Measurements from ENCODE around the gene TMEM151A. TPM values are rescaled to one million over a fixed set of nuclear protein-coding genes. Genes with fewer than 3 reads are reported as not detected.

The TMEM151A gene
- total and polyA plus RNA-seq, 11 donors: 0.08 to 7.9 (median 0.12) TPM; not detected in 5

DNA sequence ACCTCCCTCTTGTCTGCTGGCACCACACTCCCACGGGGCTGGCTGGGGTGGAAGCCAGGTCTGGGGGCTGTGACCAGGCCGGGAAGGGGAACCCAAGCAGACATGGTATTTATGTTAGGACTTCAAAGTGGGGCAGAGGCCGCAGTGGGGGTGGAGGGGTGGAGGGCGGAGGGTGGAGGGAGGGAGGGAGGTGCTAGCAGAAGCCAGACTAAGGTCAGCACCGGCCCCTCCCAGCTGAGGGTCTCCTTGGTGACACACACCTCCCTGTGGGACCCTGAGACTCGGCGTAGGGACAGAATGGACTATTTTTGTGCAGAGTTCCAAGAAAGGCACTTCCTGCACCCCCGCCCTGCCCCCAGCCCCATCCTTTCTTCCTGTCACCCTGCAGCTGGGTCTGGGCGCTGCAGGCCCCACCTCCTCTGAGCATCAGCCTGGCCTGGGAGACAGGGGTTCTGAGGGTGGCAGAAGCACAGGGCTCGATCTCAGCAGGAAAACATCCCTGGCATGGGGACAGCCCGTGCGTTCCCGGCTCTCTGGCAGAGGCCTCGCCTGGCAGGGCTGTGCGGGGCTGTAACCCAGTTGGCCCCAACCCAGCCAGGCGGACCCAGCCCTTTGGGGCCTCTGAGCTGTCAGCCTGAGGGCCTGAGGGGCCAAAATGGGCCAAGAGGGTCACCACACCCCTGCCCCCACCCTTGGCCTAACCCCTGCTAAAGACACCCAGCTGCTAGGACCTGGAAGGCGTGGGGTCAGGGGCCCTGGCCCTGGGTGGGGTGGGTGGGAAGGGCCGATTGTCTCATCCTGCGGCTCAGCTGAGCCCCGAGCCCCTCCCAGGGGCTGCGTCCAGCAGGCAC, 34.8 kb downstream of the TMEM151A start:
- Histone ChIP-seq H3K36me3 (no peaks in the 10 kb centered on the region), H3K9me3 (no peaks in the 10 kb centered on the region), H3K27ac (peak overlapping the region; percentile 25 to 86 (median 76)), H3K27me3 (no peaks in the 10 kb centered on the region), H3K4me1 (peaks cover 4 to 47% (median 32%) of the 10 kb centered on the region in 12 donors), H3K4me3 (peak overlapping the region in 1 of 12 donors; percentile 3)
- WGBS, 4 donors: 27 to 48% (median 34%) methylated on average over 12 to 21 of the region's 21 CpGs
- ATAC-seq (peak; percentile 57 to 87 (median 73)), DNase-seq (peak; percentile 76 to 87 (median 84))
- TF ChIP-seq CTCF (IDR thresholded peaks at IDR 0.05): no peak
- TF ChIP-seq POLR2A (IDR thresholded peaks at IDR 0.05): no peak
- intact Hi-C loops (cut with DNase I): loop anchor here in 2 of 10 donors (1.0 to 5.0 kb wide), 2 partner anchors 14 to 61 kb away; no protein-coding TSS in a partner anchor

DNA sequence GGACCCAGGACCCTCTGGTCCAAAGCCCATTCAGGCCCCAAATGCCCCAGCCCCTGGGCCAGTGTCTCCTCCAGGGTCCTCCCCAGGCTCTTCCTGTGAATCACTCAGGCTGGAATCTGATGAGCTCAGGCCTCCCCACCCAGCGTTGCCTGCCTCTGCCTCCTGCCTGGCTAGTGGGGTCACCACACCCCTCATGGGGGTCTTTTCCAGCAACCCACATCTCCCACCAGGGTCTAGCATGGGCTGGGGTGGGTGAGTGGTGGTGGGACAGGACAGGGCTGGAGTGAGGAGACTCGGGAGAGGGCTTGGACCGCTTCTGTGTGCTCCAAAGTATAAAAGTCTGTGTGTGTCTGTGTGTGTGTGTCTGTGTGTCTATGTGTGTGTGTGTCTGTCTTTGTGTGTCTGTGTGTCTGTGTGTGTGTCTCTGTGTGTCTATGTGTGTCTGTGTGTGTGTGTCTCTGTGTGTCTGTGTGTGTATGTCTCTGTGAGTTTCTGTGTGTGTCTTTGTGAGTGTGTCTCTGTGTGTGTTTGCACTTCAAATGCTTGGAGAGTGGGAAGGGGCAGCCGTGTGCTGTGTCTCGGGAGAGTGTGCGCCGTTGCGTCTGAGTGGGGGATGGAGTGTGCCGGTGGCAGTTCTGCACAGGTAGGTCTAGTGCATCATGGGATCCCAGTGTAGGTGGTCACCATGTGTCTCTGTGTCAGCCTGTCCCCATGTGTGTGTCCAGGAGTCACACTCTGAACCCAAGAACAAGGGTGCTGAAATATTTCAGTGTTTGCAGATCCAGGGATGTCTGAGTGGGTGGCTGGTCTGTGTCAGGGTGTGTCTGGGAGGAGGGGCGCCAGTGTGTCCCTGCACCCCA, 35.7 kb downstream of the TMEM151A start:
- Histone ChIP-seq H3K36me3 (peaks cover 0 to 6% (median 0%) of the 10 kb centered on the region in 9 donors), H3K27me3 (no peaks in the 10 kb centered on the region), H3K9me3 (no peaks in the 10 kb centered on the region), H3K27ac (peak overlapping the region; percentile 25 to 86 (median 76)), H3K4me1 (peaks cover 4 to 39% (median 32%) of the 10 kb centered on the region in 12 donors), H3K4me3 (peak overlapping the region in 1 of 12 donors; percentile 3)
- WGBS, 4 donors: 73 to 79% (median 78%) methylated on average over 10 of the region's 10 CpGs
- intact Hi-C loops (cut with DNase I): loop anchor here in 9 of 10 donors (1.0 to 5.0 kb wide), 4 partner anchors 15 to 60 kb away; no protein-coding TSS in a partner anchor
- peak in 3 of 4 donors; percentile 19 to 53 (median 33) for ATAC-seq
- TF ChIP-seq CTCF (IDR thresholded peaks at IDR 0.05) (no peak), POLR2A (IDR thresholded peaks at IDR 0.05) (no peak)
- peak in 2 of 5 donors; percentile 57 to 66 for DNase-seq

- H3K27me3 ChIP-seq: no peaks in the 10 kb centered on the region
- DNase-seq: peak in 2 of 5 donors; percentile 23
- H3K9me3 ChIP-seq: no peaks in the 10 kb centered on the region
- peaks cover 4 to 37% (median 32%) of the 10 kb centered on the region in 12 donors for H3K4me1 ChIP-seq
- peak overlapping the region in 5 of 12 donors; percentile 19 to 84 (median 64) for H3K27ac ChIP-seq
- TF ChIP-seq CTCF (IDR thresholded peaks at IDR 0.05): no peak
- TF ChIP-seq POLR2A (IDR thresholded peaks at IDR 0.05): peak in 1 of 2 donors; percentile 2
- peaks cover 0 to 12% (median 0%) of the 10 kb centered on the region in 9 donors for H3K36me3 ChIP-seq
- 54 to 73% (median 65%) methylated on average over 3 of the region's 3 CpGs for WGBS, 4 donors
- ATAC-seq: peak in 1 of 4 donors; percentile 1
- H3K4me3 ChIP-seq: peak overlapping the region in 1 of 12 donors; percentile 17
- intact Hi-C loops (cut with DNase I): loop anchor here in 8 of 10 donors (1.0 to 5.0 kb wide), 4 partner anchors 15 to 59 kb away; no protein-coding TSS in a partner anchor
These were observed 36.3 kb downstream of the TMEM151A start for GRCh38 chr11:66328031-66328301.
